ENCODE results near the gene GABRG3.

DNA sequence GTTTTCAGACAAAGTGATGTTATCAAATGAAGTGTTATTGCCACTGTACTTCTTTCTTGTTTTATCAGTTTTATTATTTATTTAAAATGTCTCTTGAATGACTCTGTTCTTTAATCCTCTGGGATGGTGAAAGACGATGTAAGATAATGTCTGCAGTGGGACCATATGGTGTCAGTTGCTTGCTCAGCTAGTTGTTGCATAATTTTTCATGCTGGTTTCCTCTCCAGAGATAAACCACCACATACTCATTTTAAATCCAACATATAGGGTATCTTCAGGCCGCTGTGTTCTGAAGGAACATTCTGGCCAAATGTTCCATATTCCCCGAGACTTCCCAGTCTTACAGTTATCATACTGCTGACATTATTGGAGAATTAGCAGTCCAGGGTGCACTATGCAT is 75.9 kb downstream of the GABRG3 start:
- TF ChIP-seq, protein P1, sequence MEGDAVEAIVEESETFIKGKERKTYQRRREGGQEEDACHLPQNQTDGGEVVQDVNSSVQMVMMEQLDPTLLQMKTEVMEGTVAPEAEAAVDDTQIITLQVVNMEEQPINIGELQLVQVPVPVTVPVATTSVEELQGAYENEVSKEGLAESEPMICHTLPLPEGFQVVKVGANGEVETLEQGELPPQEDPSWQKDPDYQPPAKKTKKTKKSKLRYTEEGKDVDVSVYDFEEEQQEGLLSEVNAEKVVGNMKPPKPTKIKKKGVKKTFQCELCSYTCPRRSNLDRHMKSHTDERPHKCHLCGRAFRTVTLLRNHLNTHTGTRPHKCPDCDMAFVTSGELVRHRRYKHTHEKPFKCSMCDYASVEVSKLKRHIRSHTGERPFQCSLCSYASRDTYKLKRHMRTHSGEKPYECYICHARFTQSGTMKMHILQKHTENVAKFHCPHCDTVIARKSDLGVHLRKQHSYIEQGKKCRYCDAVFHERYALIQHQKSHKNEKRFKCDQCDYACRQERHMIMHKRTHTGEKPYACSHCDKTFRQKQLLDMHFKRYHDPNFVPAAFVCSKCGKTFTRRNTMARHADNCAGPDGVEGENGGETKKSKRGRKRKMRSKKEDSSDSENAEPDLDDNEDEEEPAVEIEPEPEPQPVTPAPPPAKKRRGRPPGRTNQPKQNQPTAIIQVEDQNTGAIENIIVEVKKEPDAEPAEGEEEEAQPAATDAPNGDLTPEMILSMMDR (IDR thresholded peaks at IDR 0.05), result no peak
- no peak for TF ChIP-seq POLR2A (IDR thresholded peaks at IDR 0.05)
- no peak for TF ChIP-seq POLR2AphosphoS5 (IDR thresholded peaks at IDR 0.05)

Measured in breast epithelium (tissue), 3 donors.